Hepatocyte (in vitro differentiated cells): ENCODE results near the gene PRKACB. TPM values are rescaled to one million over a fixed set of nuclear protein-coding genes. Genes with fewer than 3 reads are reported as not detected.

Experiments
- DNase-seq: peaks from one replicate; pipeline ENCODE4 v3.0.0-alpha.2; 2016; ENCODE audit warnings: low spot score
- H2AFZ ChIP-seq: fragments of 200-600 bp; sonication (generic); 2 replicates; pipeline ENCODE4 v1.6.0; 2016; ENCODE audit warnings: antibody characterized with exemption, mild to moderate bottlenecking
- H3K27ac ChIP-seq: fragments of 200-600 bp; sonication (generic); 2 replicates; pipeline ENCODE4 v1.5.1; 2016; ENCODE audit warnings: mild to moderate bottlenecking
- H3K27me3 ChIP-seq: fragments of 200-600 bp; sonication (generic); 2 replicates; pipeline ENCODE4 v1.6.1; 2016
- H3K36me3 ChIP-seq: fragments of 200-600 bp; sonication (generic); replicated peaks from 2 replicates; pipeline ENCODE4 v1.5.1; 2016; ENCODE audit warnings: low read depth; ENCODE audit not compliant: insufficient read depth
- H3K4me1 ChIP-seq: fragments of 200-600 bp; sonication (generic); 2 replicates; pipeline ENCODE4 v1.5.1; 2016; ENCODE audit warnings: mild to moderate bottlenecking, moderate library complexity; ENCODE audit not compliant: insufficient read depth
- H3K4me2 ChIP-seq: fragments of 200-600 bp; sonication (generic); 2 replicates; pipeline ENCODE4 v1.6.0; 2016
- H3K4me3 ChIP-seq: fragments of 200-600 bp; sonication (generic); 2 replicates; pipeline ENCODE4 v1.5.1; 2016; ENCODE audit warnings: mild to moderate bottlenecking
- H3K79me2 ChIP-seq: fragments of 200-600 bp; sonication (generic); 2 replicates; pipeline ENCODE4 v1.6.0; 2017; ENCODE audit warnings: mild to moderate bottlenecking
- H3K9me2 ChIP-seq: fragments of 200-600 bp; sonication (generic); replicated peaks from 2 replicates; pipeline ENCODE4 v1.6.0; 2017; ENCODE audit warnings: mild to moderate bottlenecking; ENCODE audit not compliant: insufficient read depth
- H3K9me3 ChIP-seq: fragments of 200-600 bp; sonication (generic); 2 replicates; pipeline ENCODE4 v1.5.1; 2016; ENCODE audit warnings: low read depth, mild to moderate bottlenecking
- H4K20me1 ChIP-seq: fragments of 200-600 bp; sonication (generic); 2 replicates; pipeline ENCODE4 v1.6.0; 2016; ENCODE audit warnings: mild to moderate bottlenecking; ENCODE audit not compliant: insufficient read depth, poor library complexity, severe bottlenecking
- CTCF ChIP-seq: fragments of 200-600 bp; sonication (generic); IDR thresholded peaks from 2 replicates; pipeline ENCODE4 v1.5.1; 2016; ENCODE audit warnings: antibody characterized with exemption, mild to moderate bottlenecking; ENCODE audit not compliant: poor library complexity
- EZH2 ChIP-seq: fragments of 200-600 bp; sonication (generic); IDR thresholded peaks from 2 replicates; pipeline ENCODE4 v1.6.1; 2016; ENCODE audit warnings: antibody characterized with exemption, mild to moderate bottlenecking, borderline replicate concordance
- EZH2phosphoT487 ChIP-seq: fragments of 200-600 bp; sonication (generic); IDR thresholded peaks from one replicate; pipeline ENCODE4 v1.6.1; 2018; ENCODE audit warnings: antibody characterized with exemption, mild to moderate bottlenecking, low read depth, moderate library complexity; ENCODE audit not compliant: unreplicated experiment, severe bottlenecking
- WGBS: methylation state at CpG from one replicate; pipeline ENCODE4 v1.1.6; 2016; ENCODE audit warnings: low lambda C conversion rate; ENCODE audit errors: missing lambda C conversion rate; 5-methylcytosine and 5-hydroxymethylcytosine counted together
- polyA plus RNA-seq: library from polyadenylated mRNA; unstranded; fragments of >200 nt; fragmentation: Nextera tagmentation; extraction: Ambion mirVana; gene quantifications from 2 replicates; pipeline ENCODE4 v1.2.1, GENCODE V29; 2016
- total RNA-seq: library from RNA; depleted of rRNA; stranded (reverse); fragments of >200 nt; gene quantifications from 2 replicates; pipeline ENCODE4 v1.2.3, GENCODE V29; 2014

PRKACB gene
- total and polyA plus RNA-seq, 2 experiments from 2014 or later, result 14.0 to 29.5 TPM

- H3K36me3 ChIP-seq, result no peaks in the 10 kb centered on the region
- no peaks in the 10 kb centered on the region for H3K79me2 ChIP-seq
- no peaks in the 10 kb centered on the region for H3K9me3 ChIP-seq
- no peak overlapping the region for H2AFZ ChIP-seq
- H3K4me2 ChIP-seq, result no peak overlapping the region
- WGBS, result 94% methylated on average over 8 of the region's 8 CpGs
- H3K27me3 ChIP-seq, result no peaks in the 10 kb centered on the region
- H3K9me2 ChIP-seq, result no peaks in the 10 kb centered on the region
- DNase-seq, result no peak
- TF ChIP-seq EZH2phosphoT487 (no peak), EZH2 (no peak), CTCF (no peak)
- H3K27ac ChIP-seq, result no peak overlapping the region
- H3K4me3 ChIP-seq, result no peak overlapping the region
- no peaks in the 10 kb centered on the region for H3K4me1 ChIP-seq
- no peaks in the 10 kb centered on the region for H4K20me1 ChIP-seq
These were observed 70.3 kb downstream of the PRKACB start for GRCh38 chr1:84214115-84214956.

GRCh38 chr1:84217239-84217638 lies 73.2 kb downstream of the PRKACB start:
- Histone ChIP-seq H3K79me2 (no peaks in the 10 kb centered on the region), H3K4me1 (no peaks in the 10 kb centered on the region), H4K20me1 (no peaks in the 10 kb centered on the region), H3K9me3 (no peaks in the 10 kb centered on the region), H3K27me3 (no peaks in the 10 kb centered on the region), H3K4me3 (no peak overlapping the region), H3K27ac (no peak overlapping the region), H3K9me2 (no peaks in the 10 kb centered on the region), H3K4me2 (no peak overlapping the region), H3K36me3 (no peaks in the 10 kb centered on the region), H2AFZ (no peak overlapping the region)
- no peak for DNase-seq
- TF ChIP-seq EZH2 (no peak), CTCF (no peak), EZH2phosphoT487 (no peak)

GRCh38 chr1:84223751-84224432 lies 79.8 kb downstream of the PRKACB start:
- Histone ChIP-seq H3K36me3 (no peaks in the 10 kb centered on the region), H3K79me2 (no peaks in the 10 kb centered on the region), H3K9me3 (peaks cover 5% of the 10 kb centered on the region), H3K4me2 (no peak overlapping the region), H3K27ac (no peak overlapping the region), H3K4me1 (no peaks in the 10 kb centered on the region), H3K9me2 (no peaks in the 10 kb centered on the region), H2AFZ (no peak overlapping the region), H3K4me3 (no peak overlapping the region), H4K20me1 (no peaks in the 10 kb centered on the region), H3K27me3 (no peaks in the 10 kb centered on the region)
- 65% methylated on average over 3 of the region's 3 CpGs for WGBS
- no peak for DNase-seq
- TF ChIP-seq CTCF, result no peak
- TF ChIP-seq EZH2phosphoT487, result no peak
- no peak for TF ChIP-seq EZH2
